Fibroblast of the aortic adventitia (primary cell): ENCODE results near the gene MACROH2A1. TPM values are rescaled to one million over a fixed set of nuclear protein-coding genes. Genes with fewer than 3 reads are reported as not detected.
"Not testable (repeated sequence)": the region's sequence is repeated elsewhere in the genome, so short reads cannot be mapped to it uniquely, and the experiment has no call there.

Experiments used
- DNase-seq: peaks from one replicate; pipeline ENCODE4 v3.0.0-alpha.2; 2010; ENCODE audit warnings: low read depth
- H3K4me3 ChIP-seq: 2 replicates; pipeline ENCODE4 v1.5.1; 2011; ENCODE audit warnings: low read depth, mild to moderate bottlenecking, control low read depth, low read length, moderate library complexity
- total RNA-seq: library from RNA; depleted of rRNA; stranded (reverse); fragments of >200 nt; gene quantifications from 2 replicates; pipeline ENCODE4 v1.2.3, GENCODE V29; 2012; ENCODE audit warnings: low replicate concordance
- TF ChIP-seq, protein P1 (sequence below): IDR thresholded peaks from 2 replicates; pipeline ENCODE4 v1.5.1; 2011; ENCODE audit warnings: mild to moderate bottlenecking, low read length, control low read depth, inconsistent platforms; ENCODE audit not compliant: insufficient read depth

MACROH2A1 gene
- total RNA-seq, 1 donor: 116 TPM

DNA sequence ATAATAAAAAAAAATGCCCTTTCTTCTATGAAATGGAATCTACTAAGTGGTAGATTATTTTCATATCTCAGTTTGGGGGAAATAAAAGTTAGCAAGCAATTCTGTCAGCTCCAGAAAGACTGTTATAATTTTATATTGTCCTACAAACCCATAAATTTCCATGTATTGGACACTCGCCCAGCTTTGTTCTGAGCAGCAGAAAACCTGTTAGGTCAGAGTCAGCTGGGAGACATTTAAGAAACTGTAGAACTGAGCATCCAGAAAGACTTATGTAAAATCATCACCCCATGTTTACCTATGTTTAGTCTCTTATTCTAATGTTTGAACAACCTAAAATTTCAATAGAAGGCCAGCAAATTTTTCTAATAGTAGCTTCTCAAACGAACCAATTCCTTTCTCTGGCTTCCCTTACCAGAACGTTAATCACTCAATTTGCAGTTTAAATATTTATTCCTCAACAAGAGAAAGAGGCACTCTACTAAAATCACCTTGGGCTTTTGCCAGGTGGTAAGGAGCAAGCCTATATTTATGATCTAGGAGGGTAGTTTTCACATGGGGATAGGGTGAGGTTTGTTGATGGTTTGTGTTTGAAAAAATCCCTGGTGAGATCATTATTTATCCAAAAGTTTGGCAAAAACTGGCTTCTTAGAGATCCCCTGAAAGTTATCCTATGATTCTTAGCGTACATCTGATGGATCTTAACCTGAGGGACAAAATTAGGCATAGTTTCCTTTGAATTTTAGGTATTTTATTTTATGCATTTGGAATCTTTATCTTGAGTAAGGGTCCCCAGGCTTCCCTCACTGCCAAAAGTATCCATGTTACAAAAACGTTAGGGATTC, 34.4 kb downstream of the MACROH2A1 start:
- no peak for DNase-seq
- TF ChIP-seq, protein P1, sequence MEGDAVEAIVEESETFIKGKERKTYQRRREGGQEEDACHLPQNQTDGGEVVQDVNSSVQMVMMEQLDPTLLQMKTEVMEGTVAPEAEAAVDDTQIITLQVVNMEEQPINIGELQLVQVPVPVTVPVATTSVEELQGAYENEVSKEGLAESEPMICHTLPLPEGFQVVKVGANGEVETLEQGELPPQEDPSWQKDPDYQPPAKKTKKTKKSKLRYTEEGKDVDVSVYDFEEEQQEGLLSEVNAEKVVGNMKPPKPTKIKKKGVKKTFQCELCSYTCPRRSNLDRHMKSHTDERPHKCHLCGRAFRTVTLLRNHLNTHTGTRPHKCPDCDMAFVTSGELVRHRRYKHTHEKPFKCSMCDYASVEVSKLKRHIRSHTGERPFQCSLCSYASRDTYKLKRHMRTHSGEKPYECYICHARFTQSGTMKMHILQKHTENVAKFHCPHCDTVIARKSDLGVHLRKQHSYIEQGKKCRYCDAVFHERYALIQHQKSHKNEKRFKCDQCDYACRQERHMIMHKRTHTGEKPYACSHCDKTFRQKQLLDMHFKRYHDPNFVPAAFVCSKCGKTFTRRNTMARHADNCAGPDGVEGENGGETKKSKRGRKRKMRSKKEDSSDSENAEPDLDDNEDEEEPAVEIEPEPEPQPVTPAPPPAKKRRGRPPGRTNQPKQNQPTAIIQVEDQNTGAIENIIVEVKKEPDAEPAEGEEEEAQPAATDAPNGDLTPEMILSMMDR: no peak
- H3K4me3 ChIP-seq: no peak overlapping the region

DNA sequence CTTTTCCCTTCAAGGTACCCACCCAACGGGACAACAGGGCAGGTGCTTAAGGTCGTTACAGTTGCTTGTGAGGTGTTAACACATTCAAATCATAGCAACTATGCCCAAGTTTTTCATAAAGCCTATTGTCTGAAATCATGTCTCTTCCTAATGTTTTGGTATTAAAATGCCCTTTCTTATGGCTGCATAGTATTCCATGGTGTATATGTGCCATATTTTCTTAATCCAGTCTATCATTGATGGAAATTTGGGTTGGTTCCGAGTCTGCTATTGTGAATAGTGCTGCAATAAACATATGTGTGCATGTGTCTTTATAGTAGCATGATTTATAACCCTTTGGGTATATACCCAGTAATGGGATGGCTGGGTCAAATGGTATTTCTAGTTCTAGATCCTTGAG, 35.7 kb downstream of the MACROH2A1 start:
- H3K4me3 ChIP-seq, DNase-seq: not testable (repeated sequence)

DNA sequence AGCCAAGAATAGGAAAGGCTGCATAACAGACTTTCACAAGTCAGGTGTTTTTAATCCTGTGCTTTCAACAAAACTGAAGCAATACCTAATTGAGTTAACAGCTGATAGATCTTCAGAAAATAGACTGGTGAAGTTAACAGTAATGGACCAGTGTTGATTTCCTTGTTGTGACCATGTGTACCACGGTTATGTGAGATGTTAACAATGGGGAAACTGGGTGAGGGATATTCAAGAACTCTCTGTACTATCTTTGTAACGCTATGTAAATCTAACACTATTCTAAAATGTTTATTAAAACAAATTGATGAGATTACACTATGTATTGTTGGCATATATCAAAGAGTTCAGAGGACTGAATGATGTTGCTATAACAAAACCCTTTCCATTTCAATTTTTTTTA, 36.9 kb downstream of the MACROH2A1 start:
- no peak overlapping the region for H3K4me3 ChIP-seq
- DNase-seq: no peak
- TF ChIP-seq, protein P1: no peak

DNA sequence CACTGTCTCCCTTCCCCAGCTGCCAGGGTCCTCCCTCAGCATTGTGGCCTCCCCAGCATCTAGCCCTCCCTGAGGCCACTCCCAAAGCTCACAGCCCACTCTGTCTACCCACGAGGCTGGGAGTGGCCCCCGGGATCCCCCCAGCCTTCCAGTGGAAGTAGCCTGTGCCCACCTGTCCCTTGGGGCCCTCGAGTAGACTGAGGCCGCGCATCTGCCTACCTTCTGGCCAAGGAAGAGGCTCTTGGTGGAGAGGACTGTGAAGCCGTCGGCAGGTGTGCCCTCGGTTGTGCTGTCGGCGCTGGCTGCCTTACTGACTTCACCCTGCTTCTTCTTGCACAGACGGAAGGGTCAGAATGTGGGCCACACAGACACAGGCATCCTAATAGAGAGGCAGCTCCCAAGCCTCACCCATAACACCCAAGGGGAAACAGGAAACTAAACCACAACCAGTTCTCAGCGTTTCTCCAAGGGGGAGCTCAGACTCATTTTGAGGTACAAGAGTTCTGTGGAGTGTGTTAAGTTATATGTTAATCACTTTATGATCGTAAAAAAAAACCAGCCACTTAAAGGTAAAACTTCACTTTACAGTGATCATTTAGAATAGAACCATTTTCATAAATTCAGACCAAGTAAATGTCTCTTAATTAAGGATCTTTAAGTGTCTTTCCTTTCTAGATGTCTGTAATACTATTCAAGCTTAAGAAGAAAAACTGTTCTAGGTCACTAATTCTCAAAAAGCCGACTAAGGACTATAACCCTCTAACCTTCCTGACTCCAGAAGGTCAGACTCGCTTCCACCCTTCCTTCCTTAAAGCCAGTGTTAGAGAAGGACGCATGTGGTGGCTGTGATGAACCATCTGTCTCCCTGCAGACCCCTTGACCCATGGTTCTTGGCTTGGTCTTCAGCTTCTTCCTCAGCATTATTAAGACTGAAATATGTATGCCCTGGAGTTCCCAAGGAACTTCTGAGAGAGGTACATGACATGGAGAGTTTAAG, 38.5 kb downstream of the MACROH2A1 start:
- DNase-seq: no peak
- no peak overlapping the region for H3K4me3 ChIP-seq
- TF ChIP-seq, protein P1: no peak

DNA sequence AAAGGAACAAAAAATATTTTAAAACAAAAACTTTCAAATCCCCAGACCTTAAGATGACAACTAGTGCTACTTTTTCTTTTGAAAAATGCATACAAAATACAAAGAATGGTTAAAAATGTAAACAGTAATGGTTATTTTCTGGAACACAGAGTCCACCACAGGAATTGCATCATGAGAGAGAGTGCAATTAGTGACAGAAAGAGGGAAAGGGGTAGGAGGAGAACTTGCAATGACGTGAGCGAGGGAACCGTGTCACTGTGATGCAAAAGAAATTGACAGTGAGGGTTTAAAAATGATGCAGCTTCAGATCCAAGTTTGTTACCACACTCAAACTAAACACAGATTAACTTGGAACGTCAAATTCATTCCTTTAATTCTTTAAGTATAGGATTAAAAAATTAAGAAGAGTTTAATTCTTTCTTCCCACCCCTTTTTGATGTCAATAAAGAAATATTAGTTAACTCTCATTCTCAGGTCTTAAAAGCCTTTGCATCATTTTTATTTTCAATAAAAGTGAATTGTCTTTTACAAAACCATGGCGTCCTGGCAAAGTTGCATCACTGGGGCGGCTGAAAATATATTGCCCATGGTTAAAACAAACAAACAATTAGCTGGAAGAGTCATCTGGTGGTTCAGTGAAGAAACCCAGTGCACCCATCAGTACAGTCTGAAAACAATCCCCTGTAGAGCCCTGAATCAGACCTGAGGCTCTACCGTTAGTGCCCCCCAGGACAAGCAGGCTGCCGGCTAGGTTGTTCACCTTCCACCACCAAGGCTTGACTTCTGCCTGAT, 39.5 kb downstream of the MACROH2A1 start:
- no peak for DNase-seq

DNA sequence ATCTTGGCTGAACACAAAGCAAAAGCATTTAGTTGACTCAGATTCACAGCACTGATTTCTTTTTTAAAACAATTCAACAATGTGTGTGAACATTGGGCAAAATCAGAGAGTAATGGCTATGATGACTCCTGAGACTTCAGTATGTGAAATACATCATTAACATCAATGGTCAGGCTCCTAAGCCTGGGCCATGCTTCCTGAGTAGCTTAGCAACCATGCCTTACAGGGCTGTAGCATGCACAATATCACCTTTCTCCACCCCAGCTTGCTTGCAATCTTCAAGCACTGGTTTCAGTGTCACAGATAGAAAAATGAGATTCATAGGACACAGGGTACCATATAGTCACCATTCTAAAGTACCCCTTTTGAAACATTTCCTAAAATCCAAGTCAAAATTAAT, 41.3 kb downstream of the MACROH2A1 start:
- DNase-seq: no peak
- TF ChIP-seq, protein P1: no peak
- H3K4me3 ChIP-seq: no peak overlapping the region

More for the DNA sequence above, 39.5 kb downstream of the MACROH2A1 start:
- no peak overlapping the region for H3K4me3 ChIP-seq
- TF ChIP-seq, protein P1: no peak
